ENCODE measurements around the gene DCP1A.
"Not testable (repeated sequence)": the region's sequence is repeated elsewhere in the genome, so short reads cannot be mapped to it uniquely, and the experiment has no call there.

The DCP1A gene

GRCh38 chr3:53255775-53256703, 91.3 kb downstream of the DCP1A start, which contains the start of gene TKT:
Gene TKT (minus strand): TSS chr3:53256022. CDS start chr3:53255942, 80 bp downstream.
- no peak for TF ChIP-seq JUND (IDR thresholded peaks at IDR 0.05; ENCODE audit: low read depth)
- in situ Hi-C loops (cut with HindIII; ENCODE audit: low pct_unique_long_range_greater_than_20kb, low sequenced_read_pairs): no loop called here
- DNase-seq (ENCODE audit: low read depth in 1 of 2, low spot score in 1 of 2): peak; percentile 74 to 88

GRCh38 chr3:53255423-53255774, 91.9 kb downstream of the DCP1A start:
- in situ Hi-C loops (cut with HindIII; ENCODE audit: low pct_unique_long_range_greater_than_20kb, low sequenced_read_pairs): no loop called here
- no peak for TF ChIP-seq JUND (IDR thresholded peaks at IDR 0.05; ENCODE audit: low read depth)
- DNase-seq (ENCODE audit: low read depth in 1 of 2, low spot score in 1 of 2): no peak

GRCh38 chr3:53254509-53255422, 92.6 kb downstream of the DCP1A start:
- no peak for TF ChIP-seq JUND (IDR thresholded peaks at IDR 0.05; ENCODE audit: low read depth)
- DNase-seq (ENCODE audit: low read depth in 1 of 2, low spot score in 1 of 2): peak; percentile 68 to 73
- in situ Hi-C loops (cut with HindIII; ENCODE audit: low pct_unique_long_range_greater_than_20kb, low sequenced_read_pairs): no loop called here

- no peak for DNase-seq (ENCODE audit: low read depth in 1 of 2, low spot score in 1 of 2)
- in situ Hi-C loops (cut with HindIII; ENCODE audit: low pct_unique_long_range_greater_than_20kb, low sequenced_read_pairs): no loop called here
- TF ChIP-seq JUND (IDR thresholded peaks at IDR 0.05; ENCODE audit: low read depth): no peak
Measured at GRCh38 chr3:53253707-53254508, 93.4 kb downstream of the DCP1A start.

- in situ Hi-C loops (cut with HindIII; ENCODE audit: low pct_unique_long_range_greater_than_20kb, low sequenced_read_pairs); DNase-seq (ENCODE audit: low read depth in 1 of 2, low spot score in 1 of 2): not testable (repeated sequence)
Measured at GRCh38 chr3:53252947-53253322, 94.4 kb downstream of the DCP1A start.

GRCh38 chr3:53252096-53252946, 95.0 kb downstream of the DCP1A start:
- in situ Hi-C loops (cut with HindIII; ENCODE audit: low pct_unique_long_range_greater_than_20kb, low sequenced_read_pairs): no loop called here
- peak in 1 of 2 experiments; percentile 21 for DNase-seq (ENCODE audit: low read depth in 1 of 2, low spot score in 1 of 2)
- no peak for TF ChIP-seq JUND (IDR thresholded peaks at IDR 0.05; ENCODE audit: low read depth)

- DNase-seq (ENCODE audit: low read depth in 1 of 2, low spot score in 1 of 2): no peak
- in situ Hi-C loops (cut with HindIII; ENCODE audit: low pct_unique_long_range_greater_than_20kb, low sequenced_read_pairs): no loop called here
- no peak for TF ChIP-seq JUND (IDR thresholded peaks at IDR 0.05; ENCODE audit: low read depth)
Measured at GRCh38 chr3:53250881-53251605, 96.3 kb downstream of the DCP1A start.

- in situ Hi-C loops (cut with HindIII; ENCODE audit: low pct_unique_long_range_greater_than_20kb, low sequenced_read_pairs): no loop called here
- no peak for DNase-seq (ENCODE audit: low read depth in 1 of 2, low spot score in 1 of 2)
- TF ChIP-seq JUND (IDR thresholded peaks at IDR 0.05; ENCODE audit: low read depth): no peak
Measured at GRCh38 chr3:53250453-53250852, 96.9 kb downstream of the DCP1A start.

GRCh38 chr3:53248161-53248560, 99.2 kb downstream of the DCP1A start:
- in situ Hi-C loops (cut with HindIII; ENCODE audit: low pct_unique_long_range_greater_than_20kb, low sequenced_read_pairs): no loop called here
- no peak for TF ChIP-seq JUND (IDR thresholded peaks at IDR 0.05; ENCODE audit: low read depth)
- DNase-seq (ENCODE audit: low read depth in 1 of 2, low spot score in 1 of 2): no peak

- no peak for DNase-seq (ENCODE audit: low read depth in 1 of 2, low spot score in 1 of 2)
- in situ Hi-C loops (cut with HindIII; ENCODE audit: low pct_unique_long_range_greater_than_20kb, low sequenced_read_pairs): no loop called here
- no peak for TF ChIP-seq JUND (IDR thresholded peaks at IDR 0.05; ENCODE audit: low read depth)
Measured at GRCh38 chr3:53247619-53248018, 99.7 kb downstream of the DCP1A start.

- in situ Hi-C loops (cut with HindIII; ENCODE audit: low pct_unique_long_range_greater_than_20kb, low sequenced_read_pairs): no loop called here
- TF ChIP-seq JUND (IDR thresholded peaks at IDR 0.05; ENCODE audit: low read depth): no peak
- DNase-seq (ENCODE audit: low read depth in 1 of 2, low spot score in 1 of 2): no peak
Measured at GRCh38 chr3:53244271-53244670, 103.1 kb downstream of the DCP1A start.
